Placental epithelial cell (primary cell): Measurements from ENCODE around the gene CTR9. TPM values are rescaled to one million over a fixed set of nuclear protein-coding genes. Genes with fewer than 3 reads are reported as not detected.

Experiments used
- small RNA-seq: library from RNA; depleted of rRNA; stranded (forward); fragments of <200 nt; gene quantifications from one replicate; pipeline ENCODE3, GENCODE V24; 2012
- total RNA-seq: library from RNA; depleted of rRNA; stranded (reverse); fragments of >200 nt; gene quantifications from 2 replicates; pipeline ENCODE4 v1.2.3, GENCODE V29; 2012

Gene CTR9
- 30.7 and 31.0 TPM in 2 replicates for total RNA-seq

GRCh38 chr11:10750838-10751580 lies at the start of gene CTR9:
Gene CTR9, plus strand, starts transcription at chr11:10751246. Its CDS starts 167 bp downstream, at chr11:10751413.

DNA sequence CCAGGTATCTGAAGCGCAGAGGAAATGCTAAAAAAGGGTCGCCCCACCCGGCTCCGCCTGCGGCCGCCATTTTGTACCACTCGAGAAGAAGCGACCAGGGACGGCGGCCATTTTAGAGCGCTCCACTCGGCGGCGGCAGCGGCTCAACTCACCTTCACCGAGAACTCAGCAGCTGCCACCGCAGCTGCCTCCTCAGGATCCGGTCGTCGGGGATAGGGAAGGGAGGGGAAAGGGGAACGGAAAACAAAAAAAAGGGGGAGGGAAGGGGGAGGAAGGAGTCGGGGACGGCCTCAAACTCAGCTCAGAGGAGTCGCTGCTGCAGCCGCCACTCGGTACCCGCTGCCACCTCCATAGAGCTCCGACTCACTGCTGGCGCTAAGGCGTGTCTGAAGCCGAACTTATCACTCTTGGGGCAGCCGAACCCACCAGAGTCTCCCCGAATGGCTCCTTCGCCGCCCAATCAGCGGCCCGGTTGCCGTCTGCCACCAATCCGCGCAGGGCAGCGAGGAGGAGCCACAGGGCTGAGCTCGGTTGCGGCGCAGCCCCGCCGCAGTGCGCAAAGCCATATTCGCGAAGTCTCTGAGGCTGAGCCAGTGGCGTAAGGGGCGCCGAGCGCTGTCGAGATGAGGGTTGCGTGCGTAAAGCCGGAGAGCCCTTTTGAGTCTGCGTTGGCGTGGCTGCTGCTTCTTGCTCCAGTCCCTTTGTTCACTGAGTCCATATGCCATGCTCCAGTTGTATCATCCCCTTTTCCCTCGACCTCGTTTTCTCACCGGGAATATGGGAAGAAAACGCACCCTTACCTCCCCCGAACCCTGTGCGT lies 57.7 kb downstream of the CTR9 start, which contains the start of gene EIF4G2:
Gene EIF4G2, minus strand, starts transcription at position 374 of the 820 bp plus-strand sequence.

Small RNAs within 50 kb of the gene (small RNA-seq; reads per million reads assigned to genes)
- not detected for gene RF00019
- not detected for gene SNORD97

Other genes with a start within 250 kb of the CTR9 start
- gene RNF141, start 210.1 kb upstream of the CTR9 start, total RNA-seq = 28.3 and 34.1 TPM in 2 replicates
- not detected in 2 replicates for gene LYVE1, start 182.6 kb upstream of the CTR9 start, total RNA-seq
- gene IRAG1, start 57.5 kb upstream of the CTR9 start, total RNA-seq = 0.76 and 1.2 TPM in 2 replicates
- 1,106 and 1,218 TPM in 2 replicates for gene EIF4G2, start 57.7 kb downstream of the CTR9 start, total RNA-seq
- gene ZBED5, start 106.8 kb downstream of the CTR9 start, total RNA-seq = 24.6 and 36.5 TPM in 2 replicates